ENCODE results near the gene PRKD2. TPM values are rescaled to one million over a fixed set of nuclear protein-coding genes. Genes with fewer than 3 reads are reported as not detected.
A peak's percentile ranks its signal among the peaks of the same experiment; 100 is the strongest.

PRKD2 gene
- total RNA-seq, 1 donor from 2014 or later: 5.2 TPM

- DNase-seq (ENCODE audit: low read depth): no peak
Observed at GRCh38 chr19:46742926-46743480, 26.1 kb upstream of the PRKD2 start.

- DNase-seq (ENCODE audit: low read depth): no peak
Observed at GRCh38 chr19:46741447-46741846, 24.5 kb upstream of the PRKD2 start.

- DNase-seq (ENCODE audit: low read depth): peak; percentile 81
Observed at GRCh38 chr19:46739290-46739771, 22.4 kb upstream of the PRKD2 start.

- no peak for DNase-seq (ENCODE audit: low read depth)
Observed at GRCh38 chr19:46737761-46738171, 20.9 kb upstream of the PRKD2 start.

- no peak for DNase-seq (ENCODE audit: low read depth)
Observed at GRCh38 chr19:46737298-46737654, 20.4 kb upstream of the PRKD2 start.

GRCh38 chr19:46736531-46737297 is 19.8 kb upstream of the PRKD2 start:
- DNase-seq (ENCODE audit: low read depth): no peak

- DNase-seq (ENCODE audit: low read depth): no peak
Observed at GRCh38 chr19:46733690-46734292, 16.9 kb upstream of the PRKD2 start.

- no peak for DNase-seq (ENCODE audit: low read depth)
Observed at GRCh38 chr19:46732966-46733689, 16.2 kb upstream of the PRKD2 start.

GRCh38 chr19:46732172-46732938 is 15.4 kb upstream of the PRKD2 start:
- no peak for DNase-seq (ENCODE audit: low read depth)

- DNase-seq (ENCODE audit: low read depth): no peak
Observed at GRCh38 chr19:46731584-46731983, 14.7 kb upstream of the PRKD2 start.

- peak; percentile 84 for DNase-seq (ENCODE audit: low read depth)
Observed at GRCh38 chr19:46731007-46731501, 14.1 kb upstream of the PRKD2 start.

GRCh38 chr19:46730595-46730994 is 13.7 kb upstream of the PRKD2 start:
- DNase-seq (ENCODE audit: low read depth): no peak

GRCh38 chr19:46730187-46730586 is 13.3 kb upstream of the PRKD2 start:
- no peak for DNase-seq (ENCODE audit: low read depth)

GRCh38 chr19:46729696-46730095 is 12.8 kb upstream of the PRKD2 start:
- DNase-seq (ENCODE audit: low read depth): no peak

- DNase-seq (ENCODE audit: low read depth): peak; percentile 51
Observed at GRCh38 chr19:46728693-46729339, 11.9 kb upstream of the PRKD2 start.

- no peak for DNase-seq (ENCODE audit: low read depth)
Observed at GRCh38 chr19:46728208-46728607, 11.3 kb upstream of the PRKD2 start.

GRCh38 chr19:46727757-46728156 is 10.8 kb upstream of the PRKD2 start:
- no peak for DNase-seq (ENCODE audit: low read depth)

- peak; percentile 27 for DNase-seq (ENCODE audit: low read depth)
Observed at GRCh38 chr19:46726971-46727501, 10.1 kb upstream of the PRKD2 start.

GRCh38 chr19:46726551-46726950 is 9.6 kb upstream of the PRKD2 start:
- DNase-seq (ENCODE audit: low read depth): no peak

GRCh38 chr19:46725859-46726393 is 9.0 kb upstream of the PRKD2 start:
- no peak for DNase-seq (ENCODE audit: low read depth)
